Endothelial cell of umbilical vein (primary cell): ENCODE data around the gene FBXL2.

Experiments
- CTCF ChIP-seq, 2 donors: IDR thresholded peaks; 1 replicate in 1 of 2; 2 replicates in 1 of 2; pipeline ENCODE4 v1.5.1; 2011; ENCODE audit warnings: low read length in 2 of 2, mild to moderate bottlenecking in 2 of 2, moderate library complexity in 2 of 2, control low read depth in 1 of 2, inconsistent platforms in 1 of 2, low read depth in 1 of 2; ENCODE audit not compliant: insufficient read depth in 1 of 2; ENCODE audit errors: extremely low read depth in 1 of 2
- EZH2 ChIP-seq: IDR thresholded peaks from 2 replicates; pipeline ENCODE4 v1.6.1; 2012; ENCODE audit warnings: borderline replicate concordance, low read depth, mild to moderate bottlenecking, moderate library complexity, low read length, inconsistent platforms; ENCODE audit not compliant: severe bottlenecking
- FOS ChIP-seq: IDR thresholded peaks from 2 replicates; pipeline ENCODE4 v1.6.1; 2011; ENCODE audit warnings: mild to moderate bottlenecking, low read length, moderate library complexity, borderline replicate concordance; ENCODE audit not compliant: insufficient read depth
- POLR2A ChIP-seq: IDR thresholded peaks from 2 replicates; pipeline ENCODE4 v1.6.1; 2012; ENCODE audit warnings: low read depth, mild to moderate bottlenecking, control low read depth, low read length
- POLR2AphosphoS5 ChIP-seq: IDR thresholded peaks from 2 replicates; pipeline ENCODE4 v1.6.1; 2012; ENCODE audit warnings: low read depth, mild to moderate bottlenecking, control low read depth, low read length, moderate library complexity; ENCODE audit not compliant: insufficient read depth
- TF ChIP-seq, protein P1 (sequence below): IDR thresholded peaks from 2 replicates; pipeline ENCODE4 v1.6.1; 2011; ENCODE audit not compliant: insufficient read depth, insufficient read length

GRCh38 chr3:33231756-33232465, 45.3 kb upstream of the FBXL2 start:
- TF ChIP-seq EZH2 (no peak), POLR2AphosphoS5 (no peak), POLR2A (no peak), CTCF (IDR thresholded peaks at IDR 0.05; ENCODE audit: extremely low read depth in 1 of 2, insufficient read depth in 1 of 2, low read depth in 1 of 2, low read length in 2 of 2) (no peak), FOS (no peak)
- TF ChIP-seq, protein P1, sequence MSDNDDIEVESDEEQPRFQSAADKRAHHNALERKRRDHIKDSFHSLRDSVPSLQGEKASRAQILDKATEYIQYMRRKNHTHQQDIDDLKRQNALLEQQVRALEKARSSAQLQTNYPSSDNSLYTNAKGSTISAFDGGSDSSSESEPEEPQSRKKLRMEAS, result no peak
